GM20000 (cell line): ENCODE data around the gene CLSTN3.

Source experiments
- DNase-seq: peaks from one replicate; pipeline ENCODE4 v3.0.0; 2012; ENCODE audit warnings: low spot score
- CTCF ChIP-seq: IDR thresholded peaks from 2 replicates; pipeline ENCODE4 v1.5.1; 2012; ENCODE audit warnings: mild to moderate bottlenecking, control low read depth; ENCODE audit errors: extremely low read depth, missing control alignments

Gene CLSTN3

GRCh38 chr12:7121324-7121723 lies 8.8 kb upstream of the CLSTN3 start:
- no peak for DNase-seq
- TF ChIP-seq CTCF, result no peak

- no peak for DNase-seq
- no peak for TF ChIP-seq CTCF
Measured at GRCh38 chr12:7122811-7123769, 7.1 kb upstream of the CLSTN3 start.

- no peak for TF ChIP-seq CTCF
- no peak for DNase-seq
Measured at GRCh38 chr12:7123806-7124522, 6.2 kb upstream of the CLSTN3 start.

- no peak for TF ChIP-seq CTCF
- no peak for DNase-seq
Measured at GRCh38 chr12:7125632-7126227, 4.4 kb upstream of the CLSTN3 start.

GRCh38 chr12:7127916-7128626 lies 2.1 kb upstream of the CLSTN3 start:
- DNase-seq, result no peak
- TF ChIP-seq CTCF, result no peak

- DNase-seq, result no peak
- TF ChIP-seq CTCF, result no peak
Measured at GRCh38 chr12:7128681-7129286, 1.4 kb upstream of the CLSTN3 start, which contains the start of gene RBP5. Gene RBP5, minus strand, starts transcription at chr12:7128889. Its CDS starts 114 bp downstream, at chr12:7128775.
